Measurements from ENCODE around the gene ACTRT2.

DNA sequence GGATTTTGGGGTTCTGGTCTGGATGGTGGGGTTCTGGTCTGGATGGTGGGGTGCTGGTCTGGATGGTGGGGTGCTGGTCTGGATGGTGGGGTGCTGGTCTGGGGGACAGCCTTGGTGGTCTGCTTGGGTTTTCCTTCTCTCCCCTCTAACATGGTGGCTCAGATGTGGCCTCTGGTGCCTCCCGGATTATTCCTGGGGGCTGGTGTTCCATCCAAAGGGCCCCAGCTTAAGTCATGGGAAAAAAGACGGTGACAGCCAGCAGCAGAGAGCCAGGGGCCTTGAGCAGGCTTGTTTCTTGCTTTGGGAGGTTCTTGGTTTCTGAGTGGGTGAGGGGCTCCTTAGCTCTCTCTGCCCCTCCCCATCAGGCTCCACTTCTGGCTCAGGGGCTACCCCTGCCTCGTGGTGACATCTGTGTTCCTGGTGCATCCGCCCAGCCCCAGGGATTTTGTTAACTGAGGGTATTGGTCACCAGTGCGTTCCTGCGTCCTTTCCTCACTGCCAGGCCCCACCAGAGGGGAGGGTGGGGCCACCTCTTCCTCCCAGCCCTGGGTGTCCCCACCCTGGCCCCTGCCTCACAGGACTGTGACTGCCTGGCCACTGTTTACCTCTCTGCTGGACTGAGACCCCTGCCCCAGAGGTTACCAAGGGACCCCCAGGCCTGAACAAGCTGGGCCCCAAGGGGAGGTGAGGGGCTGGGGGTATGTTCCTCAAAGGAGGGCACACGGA lies 43.2 kb upstream of the ACTRT2 start:
- TF ChIP-seq, protein P1, sequence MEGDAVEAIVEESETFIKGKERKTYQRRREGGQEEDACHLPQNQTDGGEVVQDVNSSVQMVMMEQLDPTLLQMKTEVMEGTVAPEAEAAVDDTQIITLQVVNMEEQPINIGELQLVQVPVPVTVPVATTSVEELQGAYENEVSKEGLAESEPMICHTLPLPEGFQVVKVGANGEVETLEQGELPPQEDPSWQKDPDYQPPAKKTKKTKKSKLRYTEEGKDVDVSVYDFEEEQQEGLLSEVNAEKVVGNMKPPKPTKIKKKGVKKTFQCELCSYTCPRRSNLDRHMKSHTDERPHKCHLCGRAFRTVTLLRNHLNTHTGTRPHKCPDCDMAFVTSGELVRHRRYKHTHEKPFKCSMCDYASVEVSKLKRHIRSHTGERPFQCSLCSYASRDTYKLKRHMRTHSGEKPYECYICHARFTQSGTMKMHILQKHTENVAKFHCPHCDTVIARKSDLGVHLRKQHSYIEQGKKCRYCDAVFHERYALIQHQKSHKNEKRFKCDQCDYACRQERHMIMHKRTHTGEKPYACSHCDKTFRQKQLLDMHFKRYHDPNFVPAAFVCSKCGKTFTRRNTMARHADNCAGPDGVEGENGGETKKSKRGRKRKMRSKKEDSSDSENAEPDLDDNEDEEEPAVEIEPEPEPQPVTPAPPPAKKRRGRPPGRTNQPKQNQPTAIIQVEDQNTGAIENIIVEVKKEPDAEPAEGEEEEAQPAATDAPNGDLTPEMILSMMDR (IDR thresholded peaks at IDR 0.05), result no peak
- TF ChIP-seq POLR2A (IDR thresholded peaks at IDR 0.05), result no peak
